ENCODE measurements around the gene UPF1. TPM values are rescaled to one million over a fixed set of nuclear protein-coding genes. Genes with fewer than 3 reads are reported as not detected.

Gene UPF1
- polyA plus RNA-seq, 1 of the 3 experiments (the other 2 are of a cell fraction), result 33.3 TPM

DNA sequence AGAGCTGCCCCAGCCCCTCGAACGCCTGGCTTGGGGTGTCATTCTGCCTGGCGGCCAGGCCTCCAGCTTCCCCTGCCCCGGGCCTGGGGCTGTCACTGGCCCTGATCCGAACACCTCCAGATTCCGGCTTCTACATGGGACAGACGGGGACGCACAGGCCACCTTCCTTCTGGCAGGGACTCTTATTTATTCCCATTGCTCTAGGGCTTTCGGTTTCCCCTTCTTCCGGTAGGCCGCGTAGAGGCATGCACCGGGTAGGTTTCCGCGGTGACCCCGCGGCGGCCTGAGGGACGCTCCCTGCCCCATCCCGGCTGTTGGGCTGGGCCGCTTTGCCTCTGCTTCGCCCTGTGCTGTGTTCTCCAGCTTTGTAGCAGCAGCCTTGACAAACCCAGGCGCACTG is 36.0 kb downstream of the UPF1 start:
- Histone ChIP-seq H3F3A (replicated peaks; ENCODE audit: insufficient read depth) (peaks cover 17% of the 10 kb centered on the region), H3K27ac (ENCODE audit: low read depth in 2 of 2, low read length in 1 of 2) (no peak overlapping the region), H3K9me2 (no peaks in the 10 kb centered on the region), H3K9ac (no peak overlapping the region), H3K79me2 (ENCODE audit: insufficient read depth) (no peaks in the 10 kb centered on the region), H3K4me1 (ENCODE audit: control insufficient read depth in 1 of 2, insufficient read depth in 2 of 2, low read depth in 1 of 2, low read length in 1 of 2) (no peaks in the 10 kb centered on the region), H3K27me3 (ENCODE audit: insufficient read depth) (no peaks in the 10 kb centered on the region), H2AFZ (ENCODE audit: low read depth) (no peak overlapping the region), H3K4me2 (no peak overlapping the region), H4K20me1 (ENCODE audit: insufficient read depth) (no peaks in the 10 kb centered on the region), H3K9me3 (no peaks in the 10 kb centered on the region), H3K4me3 (ENCODE audit: low read depth in 2 of 2, low read length in 1 of 2) (no peak overlapping the region), H3K36me3 (replicated peaks in 1 of 2; ENCODE audit: control insufficient read depth in 1 of 2, insufficient read depth in 2 of 2, low read length in 1 of 2) (peaks cover 10 to 45% of the 10 kb centered on the region in 2 experiments)
- 97% methylated on average over 18 of the region's 23 CpGs for WGBS (ENCODE audit: low lambda C conversion rate)
- POLR2A ChIA-PET, result no interaction called here
- TF ChIP-seq POLR2AphosphoS5 (IDR thresholded peaks at IDR 0.05; ENCODE audit: low read depth, low read length) (no peak), EP300 (IDR thresholded peaks at IDR 0.05; ENCODE audit: borderline replicate concordance in 1 of 2, low read depth in 1 of 2, low read length in 1 of 2) (no peak), RXRA (IDR thresholded peaks at IDR 0.05; ENCODE audit: borderline replicate concordance, low read depth) (no peak), MAX (IDR thresholded peaks at IDR 0.05; ENCODE audit: low read depth) (no peak), YY1 (IDR thresholded peaks at IDR 0.05; ENCODE audit: low read depth) (no peak), EZH2phosphoT487 (IDR thresholded peaks at IDR 0.05; ENCODE audit: borderline replicate concordance, low read depth) (no peak)
- TF ChIP-seq, protein P1, sequence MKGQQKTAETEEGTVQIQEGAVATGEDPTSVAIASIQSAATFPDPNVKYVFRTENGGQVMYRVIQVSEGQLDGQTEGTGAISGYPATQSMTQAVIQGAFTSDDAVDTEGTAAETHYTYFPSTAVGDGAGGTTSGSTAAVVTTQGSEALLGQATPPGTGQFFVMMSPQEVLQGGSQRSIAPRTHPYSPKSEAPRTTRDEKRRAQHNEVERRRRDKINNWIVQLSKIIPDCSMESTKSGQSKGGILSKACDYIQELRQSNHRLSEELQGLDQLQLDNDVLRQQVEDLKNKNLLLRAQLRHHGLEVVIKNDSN (IDR thresholded peaks at IDR 0.05; ENCODE audit: borderline replicate concordance, low read depth), result no peak
- TF ChIP-seq, protein P2, sequence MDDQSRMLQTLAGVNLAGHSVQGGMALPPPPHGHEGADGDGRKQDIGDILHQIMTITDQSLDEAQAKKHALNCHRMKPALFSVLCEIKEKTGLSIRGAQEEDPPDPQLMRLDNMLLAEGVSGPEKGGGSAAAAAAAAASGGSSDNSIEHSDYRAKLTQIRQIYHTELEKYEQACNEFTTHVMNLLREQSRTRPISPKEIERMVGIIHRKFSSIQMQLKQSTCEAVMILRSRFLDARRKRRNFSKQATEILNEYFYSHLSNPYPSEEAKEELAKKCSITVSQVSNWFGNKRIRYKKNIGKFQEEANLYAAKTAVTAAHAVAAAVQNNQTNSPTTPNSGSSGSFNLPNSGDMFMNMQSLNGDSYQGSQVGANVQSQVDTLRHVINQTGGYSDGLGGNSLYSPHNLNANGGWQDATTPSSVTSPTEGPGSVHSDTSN (IDR thresholded peaks at IDR 0.05), result no peak
- no peak for DNase-seq
- CTCF ChIA-PET, result interaction anchor here (0.6 to 10.3 kb wide), 13 partner anchors 8 to 365 kb away, joined by 3 to 201 read pairs (median 13); partner anchors contain the start of genes CERS1 and REX1BD

- H3K27me3 ChIP-seq (ENCODE audit: insufficient read depth), result no peaks in the 10 kb centered on the region
- no peak overlapping the region for H3K4me2 ChIP-seq
- CTCF ChIA-PET, result interaction anchor here (1.8 to 10.3 kb wide), 3 partner anchors 8 to 18 kb away, joined by 7 to 201 read pairs (median 38); no protein-coding TSS in a partner anchor
- DNase-seq, result no peak
- WGBS (ENCODE audit: low lambda C conversion rate), result 97% methylated on average over 63 of the region's 77 CpGs
- no peak overlapping the region for H3K4me3 ChIP-seq (ENCODE audit: low read depth in 2 of 2, low read length in 1 of 2)
- H3F3A ChIP-seq (replicated peaks; ENCODE audit: insufficient read depth), result peaks cover 17% of the 10 kb centered on the region
- no peak overlapping the region for H3K9ac ChIP-seq
- H4K20me1 ChIP-seq (ENCODE audit: insufficient read depth), result no peaks in the 10 kb centered on the region
- POLR2A ChIA-PET, result no interaction called here
- no peak overlapping the region for H2AFZ ChIP-seq (ENCODE audit: low read depth)
- H3K36me3 ChIP-seq (replicated peaks in 1 of 2; ENCODE audit: control insufficient read depth in 1 of 2, insufficient read depth in 2 of 2, low read length in 1 of 2), result peaks cover 10 to 38% of the 10 kb centered on the region in 2 experiments
- no peaks in the 10 kb centered on the region for H3K4me1 ChIP-seq (ENCODE audit: control insufficient read depth in 1 of 2, insufficient read depth in 2 of 2, low read depth in 1 of 2, low read length in 1 of 2)
- no peaks in the 10 kb centered on the region for H3K9me2 ChIP-seq
- H3K79me2 ChIP-seq (ENCODE audit: insufficient read depth), result no peaks in the 10 kb centered on the region
- H3K27ac ChIP-seq (ENCODE audit: low read depth in 2 of 2, low read length in 1 of 2), result no peak overlapping the region; a peak in 1 of 4 replicates
- H3K9me3 ChIP-seq, result no peaks in the 10 kb centered on the region
- TF ChIP-seq MAX (IDR thresholded peaks at IDR 0.05; ENCODE audit: low read depth) (no peak), CTCF (IDR thresholded peaks at IDR 0.05) (no peak), GABPA (IDR thresholded peaks at IDR 0.05; ENCODE audit: low read depth) (no peak), ELF1 (IDR thresholded peaks at IDR 0.05) (no peak)
Observed at GRCh38 chr19:18868380-18869022, 36.7 kb downstream of the UPF1 start.

Data from SK-N-SH (cell line).